EH (cell line): ENCODE results near the gene CXCL5.

Experiments used
- DNase-seq: peaks from one replicate; pipeline ENCODE4 v3.0.0-alpha.2; 2015; ENCODE audit warnings: low read depth

The CXCL5 gene

DNA sequence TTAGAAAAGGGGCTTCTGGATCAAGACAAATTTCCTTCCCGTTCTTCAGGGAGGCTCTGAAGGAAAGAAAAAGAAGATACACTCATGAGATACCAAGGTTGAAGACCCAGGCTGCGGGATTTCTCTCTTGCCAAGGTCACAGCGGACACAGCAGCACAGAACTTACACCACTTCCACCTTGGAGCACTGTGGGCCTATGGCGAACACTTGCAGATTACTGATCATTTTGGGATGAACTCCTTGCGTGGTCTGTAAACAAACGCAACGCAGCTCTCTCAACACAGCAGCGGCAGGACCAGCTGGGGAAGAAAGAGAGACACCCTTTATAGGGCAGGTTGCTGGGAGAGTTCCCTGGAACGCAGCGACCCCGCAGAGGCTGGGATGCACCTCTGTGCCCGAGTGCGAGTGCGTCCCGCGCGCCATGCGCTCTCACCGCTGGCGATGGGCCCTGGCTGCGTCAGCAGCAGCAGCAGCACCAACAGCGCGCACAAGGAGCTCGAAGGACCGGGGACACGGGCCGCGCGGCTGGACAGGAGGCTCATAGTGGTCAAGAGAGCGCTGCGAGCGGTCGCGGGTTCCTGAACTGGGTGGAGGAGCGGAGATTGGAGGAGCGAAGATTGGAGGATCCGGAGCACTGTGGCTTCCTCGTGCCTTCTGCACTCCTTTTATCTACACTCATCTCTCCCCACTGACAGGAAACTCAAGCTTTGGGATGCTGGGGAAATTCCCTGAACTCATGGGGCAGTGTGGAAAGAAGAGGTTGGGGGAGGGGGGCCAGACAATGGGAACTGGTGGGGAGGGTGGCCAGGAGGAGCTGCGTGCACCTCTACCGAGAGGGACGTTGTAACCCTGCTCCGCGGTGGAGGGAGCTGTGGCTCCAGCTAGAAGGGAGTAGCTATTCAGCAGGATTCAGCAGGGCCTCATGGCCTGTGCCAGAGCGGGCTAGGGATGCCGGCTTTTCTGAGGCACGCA is at the start of gene CXCL5:
TSS of gene CXCL5 (minus strand) at position 638 of the 972 bp plus-strand sequence. CDS start at position 542, 96 bp downstream.
- peak; percentile 39 for DNase-seq

DNA sequence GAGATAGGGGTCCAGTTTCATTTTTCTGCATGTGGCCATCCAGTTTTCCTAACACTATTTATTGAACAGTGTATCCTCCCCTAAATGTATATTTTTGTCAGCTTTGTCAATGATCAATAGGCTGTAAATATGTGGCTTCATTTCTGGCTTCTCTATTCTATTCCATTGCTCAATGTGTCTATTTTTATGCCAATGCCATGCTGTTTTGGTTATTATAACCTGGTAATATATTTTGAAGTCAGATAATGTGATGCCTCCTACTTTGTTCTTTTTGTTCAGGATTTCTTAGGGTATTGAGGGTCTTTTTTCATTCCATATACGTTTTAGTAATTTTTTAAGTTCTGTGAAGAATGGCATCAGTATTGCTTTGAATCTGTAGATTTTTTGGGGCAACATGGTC is 48.7 kb upstream of the CXCL5 start:
- DNase-seq = no peak

DNA sequence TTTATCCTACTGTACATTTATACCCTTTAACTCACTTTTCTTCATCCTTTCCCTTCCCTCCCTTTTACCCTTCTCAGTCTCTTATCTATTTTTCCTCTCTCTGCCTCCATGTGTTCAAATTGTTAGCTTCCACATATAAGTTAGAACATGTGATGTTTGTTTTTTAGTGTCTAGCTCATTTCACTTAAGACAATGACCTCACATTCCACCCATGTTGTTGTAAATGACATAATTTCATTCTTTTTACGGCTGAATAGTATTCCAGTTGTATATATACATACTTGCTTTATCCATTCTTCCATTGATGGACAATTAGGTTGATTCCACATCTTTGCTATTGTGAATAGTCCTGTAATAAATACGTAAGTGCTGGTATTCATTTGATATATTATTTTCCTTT is 47.3 kb upstream of the CXCL5 start:
- no peak for DNase-seq

DNA sequence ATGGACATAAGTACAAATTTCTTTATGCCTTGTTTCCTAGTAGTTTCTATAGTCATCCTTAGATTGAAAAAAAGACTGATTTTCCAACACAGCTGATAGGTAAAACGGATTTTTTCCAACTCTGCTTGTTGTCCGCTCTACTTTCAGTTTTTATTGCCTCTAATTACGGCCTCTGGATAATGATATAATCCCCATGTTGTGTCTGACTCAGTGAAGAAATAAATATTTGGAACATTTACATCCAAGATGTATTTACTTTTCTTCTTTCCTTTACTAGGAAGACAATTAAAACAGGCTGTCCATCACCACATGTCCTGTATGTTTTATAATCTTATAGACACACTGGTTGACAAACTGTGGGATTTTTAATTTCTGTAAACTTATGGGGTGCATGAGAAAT is 46.8 kb upstream of the CXCL5 start:
- DNase-seq = peak; percentile 10

DNA sequence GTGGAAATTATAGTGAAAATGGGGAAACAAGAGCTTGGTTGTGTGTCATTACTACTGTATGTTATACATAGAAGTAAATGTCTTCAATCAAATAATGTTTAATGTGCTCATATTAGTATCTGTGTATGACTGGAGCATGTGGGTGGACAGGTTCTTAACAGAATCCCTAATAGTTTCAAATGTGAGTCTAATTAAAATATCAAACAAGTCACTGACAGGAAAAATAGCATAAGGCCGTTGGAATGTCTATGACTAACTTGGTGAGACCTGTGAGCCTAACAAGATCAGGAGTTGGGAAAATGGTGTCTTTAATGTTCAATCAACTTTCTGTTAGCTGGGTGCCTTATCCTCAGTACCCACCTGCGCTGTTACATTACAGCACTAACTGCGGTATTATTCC is 46.2 kb upstream of the CXCL5 start:
- DNase-seq = peak; percentile 69

DNA sequence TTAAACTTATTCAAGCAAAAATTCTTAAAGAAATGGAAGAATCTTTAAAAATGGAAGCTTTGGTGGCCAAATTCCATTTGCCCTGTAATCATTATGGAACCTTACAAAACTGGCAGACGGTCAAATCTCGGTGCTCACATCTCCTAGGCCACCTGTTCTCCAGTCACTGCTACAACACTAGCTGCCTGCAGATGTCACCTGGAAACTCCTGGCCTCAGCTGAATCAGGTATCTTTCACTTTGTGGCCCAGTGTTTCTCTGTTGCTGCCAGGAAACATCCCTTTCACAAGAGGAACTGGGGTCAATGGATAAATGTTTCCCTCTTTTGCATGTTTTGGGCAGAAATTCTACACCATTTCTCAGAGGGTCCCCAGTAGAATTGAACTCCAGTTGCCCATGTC is 44.2 kb upstream of the CXCL5 start:
- no peak for DNase-seq

DNA sequence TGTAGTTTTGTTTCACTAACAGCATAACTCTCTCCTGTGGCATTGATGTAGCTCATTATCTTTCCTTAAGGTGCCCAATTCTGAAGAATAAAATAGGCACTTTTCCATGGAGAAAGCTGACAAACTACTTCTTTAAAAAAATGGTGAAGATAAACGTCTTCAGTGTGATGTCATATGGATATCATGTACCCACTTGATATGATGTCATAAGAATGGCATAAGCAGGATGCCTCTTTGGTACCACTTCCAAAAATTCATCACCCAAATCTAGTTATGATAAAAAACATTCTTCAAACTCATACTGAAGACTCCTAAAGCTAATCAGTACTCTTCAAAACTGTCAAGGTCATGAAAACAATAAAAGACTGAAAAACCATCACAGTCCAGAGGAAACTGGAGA is 42.9 kb upstream of the CXCL5 start:
- no peak for DNase-seq

DNA sequence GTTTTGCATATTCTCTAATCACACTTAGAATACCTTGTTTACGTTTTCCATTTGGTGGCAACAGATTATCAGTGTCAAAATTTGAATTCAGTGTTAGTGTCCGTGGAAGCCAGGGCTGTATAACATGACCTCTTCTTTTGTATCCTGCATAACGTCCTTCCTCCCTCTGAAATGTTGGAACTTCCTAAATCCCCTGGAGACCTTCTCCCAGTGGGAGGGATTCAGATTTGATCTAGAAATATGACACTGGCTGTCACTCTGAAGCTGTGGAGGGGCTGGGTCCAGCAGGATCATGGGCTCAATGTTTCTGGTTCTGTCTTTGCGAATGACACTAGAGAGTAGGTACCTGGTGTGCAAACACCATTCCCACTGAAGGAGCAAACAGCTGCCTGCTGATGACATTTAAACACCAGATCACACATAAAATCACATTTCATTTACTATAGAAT is 40.9 kb upstream of the CXCL5 start:
- DNase-seq = no peak

DNA sequence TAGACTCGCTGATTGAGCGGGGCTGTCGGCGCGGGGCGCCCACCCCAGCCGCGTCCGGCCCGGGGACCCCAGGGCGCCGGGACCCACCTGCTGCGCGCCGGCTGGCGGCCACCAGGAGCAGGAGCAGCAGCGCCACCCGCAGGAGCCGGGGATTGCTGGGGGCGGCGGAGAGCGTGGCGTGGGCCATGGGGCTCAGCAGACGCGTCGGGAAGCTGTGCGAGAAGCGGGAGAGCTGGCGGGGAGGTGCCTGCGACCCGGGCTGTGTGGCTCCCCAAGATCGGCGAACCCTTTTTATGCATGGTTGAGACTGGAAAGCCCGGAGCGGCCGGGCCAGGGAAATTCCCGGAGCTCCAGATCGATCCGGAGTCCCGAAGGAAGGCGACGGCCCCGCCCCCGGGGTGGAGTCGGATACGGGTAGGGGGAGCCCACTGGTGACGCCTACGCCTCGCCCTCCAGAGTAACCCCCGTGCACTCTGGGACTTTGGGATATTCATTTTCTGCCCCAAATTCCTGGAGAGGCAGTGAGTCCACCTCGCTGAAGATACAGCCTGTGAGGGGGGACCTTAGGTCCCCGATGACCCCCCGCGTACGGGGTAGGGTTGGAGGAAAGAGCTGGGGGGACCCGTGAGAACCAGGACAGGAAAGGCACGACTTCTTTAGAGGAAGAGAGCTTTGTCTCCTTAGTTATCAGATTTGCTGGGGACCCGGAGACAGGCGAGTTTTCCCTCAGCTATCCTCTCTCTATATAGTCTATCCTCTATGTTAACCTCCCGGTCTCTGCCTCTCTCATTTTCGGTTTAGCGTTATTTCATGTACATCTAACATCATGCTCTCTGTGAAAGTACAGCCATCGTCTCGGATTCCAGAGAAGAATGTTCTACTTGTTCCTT is 40.2 kb upstream of the CXCL5 start, which contains the start of gene CXCL3:
TSS of gene CXCL3 (minus strand) at position 265 of the 890 bp plus-strand sequence. CDS start at position 187, 78 bp downstream.
- DNase-seq = peak; percentile 66

DNA sequence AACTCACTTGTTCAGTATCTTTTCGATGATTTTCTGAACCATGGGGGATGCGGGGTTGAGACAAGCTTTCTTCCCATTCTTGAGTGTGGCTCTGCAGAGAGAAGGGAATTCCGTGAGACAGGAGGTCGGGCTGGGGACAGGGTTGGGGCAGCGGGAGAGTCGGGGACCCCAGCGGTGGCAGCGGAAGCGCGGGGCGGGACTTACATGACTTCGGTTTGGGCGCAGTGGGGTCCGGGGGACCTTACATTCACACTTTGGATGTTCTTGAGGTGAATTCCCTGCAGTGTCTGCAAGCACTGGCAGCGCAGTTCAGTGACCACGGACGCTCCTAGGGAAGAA is 39.6 kb upstream of the CXCL5 start:
- DNase-seq = no peak

DNA sequence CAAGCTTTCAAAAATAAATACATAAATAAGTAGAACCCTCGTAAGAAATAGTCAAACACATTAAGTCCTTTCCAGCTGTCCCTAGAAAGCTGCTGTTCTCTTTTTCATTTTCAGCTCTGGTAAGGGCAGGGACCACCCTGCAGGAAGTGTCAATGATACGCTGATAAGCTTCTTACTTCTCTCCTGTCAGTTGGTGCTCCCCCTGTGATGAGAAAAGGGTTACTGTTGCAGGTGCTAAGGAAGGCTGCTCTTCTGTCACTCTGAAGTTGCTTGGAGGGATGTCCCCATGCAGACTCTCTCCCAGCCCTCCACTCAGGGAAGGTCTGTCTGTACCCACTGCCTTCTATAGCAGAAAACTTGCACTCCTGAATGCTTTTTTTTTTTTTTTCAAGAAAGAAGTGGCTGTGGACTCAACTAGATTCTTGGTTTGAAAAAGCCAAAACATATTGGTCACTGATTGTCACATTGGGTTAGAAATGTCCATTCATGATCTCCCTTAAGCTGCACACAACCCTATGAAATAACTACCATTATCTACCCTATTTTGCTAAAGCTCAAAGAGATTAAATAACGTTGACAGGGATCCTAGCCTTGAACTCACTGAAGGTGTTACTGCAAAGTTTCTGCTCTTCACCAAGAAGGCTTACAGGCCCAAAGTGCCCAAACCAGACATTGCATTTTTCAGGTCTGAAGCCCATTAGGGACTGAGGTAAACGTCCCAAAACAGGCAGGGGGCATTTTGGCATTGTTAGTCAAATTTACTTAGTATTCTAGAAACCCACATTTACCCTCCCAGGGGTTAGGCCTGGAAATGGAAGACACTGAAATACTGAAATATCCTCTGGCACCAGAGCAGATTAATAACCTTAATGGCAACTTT is 38.8 kb upstream of the CXCL5 start:
- DNase-seq = no peak

DNA sequence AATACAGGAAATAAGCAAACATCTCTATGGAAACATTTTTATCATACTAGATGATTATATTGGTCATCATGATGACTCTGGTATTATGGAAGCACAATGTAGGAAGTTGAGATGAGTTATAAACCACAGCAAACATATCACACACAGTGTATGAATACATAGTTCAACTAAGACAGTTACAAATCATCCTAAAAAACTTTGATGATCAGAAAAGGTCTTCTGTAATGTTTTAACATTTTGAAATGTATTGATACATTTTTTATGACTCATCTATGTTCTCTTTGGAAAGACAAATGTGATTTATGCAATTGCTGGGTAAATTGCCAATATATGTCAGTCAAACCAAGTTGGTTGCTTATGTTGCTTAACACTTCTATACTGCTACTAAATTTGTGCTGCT is 35.3 kb upstream of the CXCL5 start:
- peak; percentile 21 for DNase-seq

DNA sequence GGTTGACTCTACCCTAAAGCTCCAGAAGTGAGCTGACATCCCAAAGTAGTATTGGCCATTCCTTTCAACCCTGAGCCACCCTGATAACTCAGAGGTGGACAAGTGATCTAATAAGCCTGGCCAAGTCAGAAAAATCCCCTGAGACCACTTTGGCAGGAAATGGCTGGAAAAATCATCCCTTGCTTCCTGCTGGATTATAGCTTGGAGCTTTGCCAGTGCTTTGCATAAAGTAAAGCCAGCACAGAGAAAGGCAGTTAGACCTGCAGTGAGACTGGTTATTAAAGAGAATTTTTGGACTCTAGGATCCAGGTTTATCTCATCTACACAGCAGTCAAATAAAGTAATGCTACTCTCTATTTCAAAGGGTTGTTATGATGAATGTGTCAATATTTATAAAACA is 33.6 kb upstream of the CXCL5 start:
- DNase-seq = peak; percentile 38

DNA sequence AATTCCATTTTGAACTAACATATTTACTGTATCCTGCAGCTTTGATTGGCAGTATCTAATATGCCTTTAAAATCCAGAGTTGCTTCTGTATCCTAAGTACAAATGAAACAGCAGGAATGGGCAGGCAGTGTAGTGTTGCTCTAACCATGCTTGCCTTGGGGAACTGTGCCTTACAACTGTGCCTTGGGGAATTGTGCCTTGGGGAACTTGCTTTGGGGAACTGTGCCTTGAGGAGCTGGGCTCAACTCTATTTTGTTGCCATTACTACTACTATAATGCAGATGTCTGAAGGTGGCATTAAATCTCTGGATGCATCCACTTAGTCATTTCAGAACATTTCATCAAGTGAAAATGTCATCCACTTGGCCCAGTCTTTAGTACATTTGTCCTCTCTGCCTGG is 33.1 kb upstream of the CXCL5 start:
- no peak for DNase-seq

DNA sequence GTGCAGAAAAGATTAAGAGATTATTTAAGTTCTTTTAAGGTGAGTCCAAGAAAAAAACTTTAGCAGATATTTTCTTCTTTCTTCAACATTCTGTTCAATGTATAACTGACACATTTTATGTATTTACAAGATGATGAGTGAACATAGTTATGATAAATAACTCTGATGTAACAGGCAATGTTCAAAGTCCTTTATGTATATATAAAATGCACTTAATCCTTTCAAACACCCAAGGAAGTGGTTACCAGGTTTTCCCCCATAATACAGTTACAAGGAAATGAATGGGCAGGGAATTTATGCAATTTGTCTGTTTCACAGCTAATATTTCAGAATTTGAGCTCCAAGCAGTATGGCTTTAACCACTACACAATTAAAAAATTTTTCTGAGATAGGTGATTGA is 31.8 kb upstream of the CXCL5 start:
- DNase-seq = no peak

DNA sequence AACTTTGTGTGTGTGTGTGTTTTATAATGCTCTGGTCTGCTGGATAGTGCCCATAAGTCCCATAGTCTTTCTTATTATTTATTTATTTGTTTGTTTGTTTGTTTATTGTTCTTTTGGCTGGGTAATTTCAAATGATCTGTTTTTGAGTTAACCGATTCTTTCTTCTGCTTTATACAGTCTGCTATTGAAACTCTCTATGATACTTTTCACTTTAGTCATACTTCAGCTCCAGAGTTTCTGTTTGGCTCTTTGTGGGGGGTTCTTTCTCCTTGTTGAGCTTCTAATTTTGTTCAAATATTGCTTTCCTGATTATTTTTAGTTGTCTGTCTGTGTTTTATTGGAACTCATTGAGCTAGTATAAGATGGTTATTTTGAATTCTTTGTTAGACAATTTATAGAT is 30.0 kb upstream of the CXCL5 start:
- no peak for DNase-seq

DNA sequence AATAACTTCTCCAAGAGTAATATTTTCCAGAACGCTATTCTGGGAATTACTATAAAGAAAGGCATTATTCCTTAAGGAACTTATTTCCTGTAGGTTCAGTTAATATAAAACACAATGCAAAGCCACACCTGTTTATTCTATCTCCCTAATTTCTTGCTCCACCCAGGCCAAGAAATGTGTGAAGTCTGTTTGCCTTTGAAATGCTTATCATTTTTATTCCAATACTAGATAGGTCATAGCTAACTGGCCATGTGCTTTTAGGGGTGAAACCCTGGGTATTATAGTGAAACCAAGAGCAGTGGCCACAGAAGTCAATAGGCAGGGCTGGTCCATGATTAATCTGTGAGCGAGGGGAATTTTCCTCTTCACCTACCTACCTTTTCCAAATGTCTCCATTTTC is 25.2 kb upstream of the CXCL5 start:
- DNase-seq = no peak

DNA sequence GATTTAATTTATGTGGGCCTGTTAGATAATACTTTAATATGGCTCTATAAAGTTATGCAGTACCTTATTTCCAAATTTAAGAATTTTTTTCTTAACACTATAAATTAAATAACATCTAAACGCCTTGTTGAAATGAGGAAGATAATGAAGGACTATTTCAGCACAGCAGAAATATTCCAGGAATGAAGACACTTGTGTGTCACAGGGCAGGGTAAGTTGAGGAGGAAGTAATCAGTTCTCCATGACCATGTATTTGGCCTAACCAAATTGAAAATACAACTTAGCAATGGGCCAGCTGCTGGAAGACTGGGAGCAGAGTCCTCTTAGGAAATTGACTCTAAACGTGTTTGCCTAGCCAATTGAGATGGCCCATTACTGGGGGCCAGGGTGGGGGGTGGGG is 23.1 kb upstream of the CXCL5 start:
- DNase-seq = no peak

DNA sequence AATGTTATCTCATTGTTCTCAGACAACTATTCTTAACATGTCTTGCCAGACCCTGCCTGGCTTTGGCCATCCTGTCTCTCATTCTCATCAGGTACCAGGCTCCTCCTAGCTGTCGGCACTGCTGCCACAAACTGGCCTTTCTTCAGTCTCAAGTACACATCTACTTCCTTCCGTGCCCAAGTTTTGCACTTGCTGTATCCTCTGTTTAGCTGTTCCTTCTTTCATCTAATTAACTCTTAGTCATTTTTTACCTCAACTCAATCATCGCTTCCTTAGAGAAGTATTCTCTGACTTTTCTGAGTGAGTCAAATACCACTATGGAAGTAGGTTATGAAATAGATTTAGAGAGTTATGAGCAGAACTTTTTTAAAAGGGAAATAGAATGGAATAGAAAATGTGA is 20.3 kb upstream of the CXCL5 start:
- DNase-seq = no peak

DNA sequence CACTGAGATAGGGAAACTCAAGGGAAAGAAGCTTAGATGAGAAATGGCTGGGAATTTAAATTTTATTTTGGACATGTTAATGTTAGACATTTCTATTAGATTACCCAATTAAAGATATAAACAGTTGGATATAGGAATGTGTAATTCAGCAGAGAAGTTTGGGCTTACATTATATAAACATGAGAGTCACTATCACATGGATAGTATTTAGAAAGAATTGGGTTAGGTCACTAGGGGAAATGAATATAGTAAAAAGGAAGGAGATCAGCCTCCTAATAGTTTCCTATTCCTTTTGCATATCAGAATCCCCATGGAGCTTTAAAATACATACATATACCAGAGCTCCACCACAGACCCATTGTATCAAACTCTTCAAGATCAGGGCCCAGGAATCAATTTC is 19.6 kb upstream of the CXCL5 start:
- DNase-seq = no peak

DNA sequence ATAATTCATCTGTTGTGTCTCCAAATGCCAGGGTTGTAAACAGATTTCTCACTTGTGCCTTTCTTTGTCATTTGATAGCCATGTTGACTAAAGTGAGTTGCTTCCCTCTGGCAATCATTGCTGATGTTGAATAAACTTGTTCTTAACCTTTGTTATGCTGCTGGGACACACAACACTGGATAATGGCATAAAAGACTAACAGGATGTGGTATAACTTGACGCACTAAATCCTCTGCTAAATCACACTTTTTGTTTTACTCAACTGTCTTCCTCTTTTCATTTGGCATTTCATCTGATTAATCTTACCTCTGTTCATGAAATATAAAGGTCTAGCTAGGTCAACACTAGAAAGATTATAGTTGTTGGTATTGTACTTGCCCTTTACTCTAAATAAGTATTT is 17.6 kb upstream of the CXCL5 start:
- DNase-seq = no peak
